ENCODE results near the gene NOP9.

NOP9 gene

GRCh38 chr14:24277606-24278321 is 21.9 kb upstream of the NOP9 start:
- no peak overlapping the region for H3K9ac ChIP-seq (ENCODE audit: low read length)
- no peaks in the 10 kb centered on the region for H3K4me1 ChIP-seq (ENCODE audit: control insufficient read depth, low read depth, low read length)

DNA sequence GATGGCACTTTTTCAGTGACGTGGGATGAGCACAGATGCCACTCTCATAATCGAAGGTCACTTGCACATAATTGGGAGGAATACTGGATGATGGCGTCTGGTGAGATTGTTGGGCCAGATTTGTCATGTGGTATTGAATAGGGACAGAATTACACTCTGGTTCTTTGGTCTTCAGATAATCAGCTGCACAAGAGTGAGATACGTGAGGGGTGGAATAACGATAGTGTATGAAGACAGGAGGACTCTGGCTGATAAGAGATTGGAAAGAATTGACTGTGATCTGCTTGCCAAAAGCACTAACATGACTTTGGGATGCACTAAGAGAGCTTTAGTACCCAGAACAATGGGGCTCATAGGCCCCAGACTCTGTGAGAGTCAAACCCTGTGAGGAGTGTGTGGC is 21.2 kb upstream of the NOP9 start:
- Histone ChIP-seq H3K4me3 (ENCODE audit: low read length) (no peak overlapping the region), H3K36me3 (ENCODE audit: control insufficient read depth, low read depth, low read length) (no peaks in the 10 kb centered on the region), H3K4me1 (ENCODE audit: control insufficient read depth, low read depth, low read length) (no peaks in the 10 kb centered on the region), H3K27ac (ENCODE audit: low read length) (no peak overlapping the region), H3K27me3 (ENCODE audit: control insufficient read depth, insufficient read depth, low read length) (no peaks in the 10 kb centered on the region), H3K9me3 (ENCODE audit: control insufficient read depth, low read depth, low read length) (no peaks in the 10 kb centered on the region), H3K9ac (ENCODE audit: low read length) (no peak overlapping the region)

More at GRCh38 chr14:24277606-24278321, 21.9 kb upstream of the NOP9 start:
- Histone ChIP-seq H3K27ac (ENCODE audit: low read length) (no peak overlapping the region), H3K9me3 (ENCODE audit: control insufficient read depth, low read depth, low read length) (no peaks in the 10 kb centered on the region), H3K4me3 (ENCODE audit: low read length) (no peak overlapping the region), H3K36me3 (ENCODE audit: control insufficient read depth, low read depth, low read length) (no peaks in the 10 kb centered on the region), H3K27me3 (ENCODE audit: control insufficient read depth, insufficient read depth, low read length) (no peaks in the 10 kb centered on the region)

- Histone ChIP-seq H3K9me3 (ENCODE audit: control insufficient read depth, low read depth, low read length) (no peaks in the 10 kb centered on the region), H3K27ac (ENCODE audit: low read length) (no peak overlapping the region), H3K9ac (ENCODE audit: low read length) (no peak overlapping the region), H3K4me3 (ENCODE audit: low read length) (no peak overlapping the region), H3K27me3 (ENCODE audit: control insufficient read depth, insufficient read depth, low read length) (no peaks in the 10 kb centered on the region), H3K36me3 (ENCODE audit: control insufficient read depth, low read depth, low read length) (no peaks in the 10 kb centered on the region), H3K4me1 (ENCODE audit: control insufficient read depth, low read depth, low read length) (no peaks in the 10 kb centered on the region)
These were observed 20.1 kb upstream of the NOP9 start for GRCh38 chr14:24279301-24280186.

- H3K9ac ChIP-seq (ENCODE audit: low read length), result no peak overlapping the region
These were observed 18.7 kb upstream of the NOP9 start for GRCh38 chr14:24280797-24281460.

DNA sequence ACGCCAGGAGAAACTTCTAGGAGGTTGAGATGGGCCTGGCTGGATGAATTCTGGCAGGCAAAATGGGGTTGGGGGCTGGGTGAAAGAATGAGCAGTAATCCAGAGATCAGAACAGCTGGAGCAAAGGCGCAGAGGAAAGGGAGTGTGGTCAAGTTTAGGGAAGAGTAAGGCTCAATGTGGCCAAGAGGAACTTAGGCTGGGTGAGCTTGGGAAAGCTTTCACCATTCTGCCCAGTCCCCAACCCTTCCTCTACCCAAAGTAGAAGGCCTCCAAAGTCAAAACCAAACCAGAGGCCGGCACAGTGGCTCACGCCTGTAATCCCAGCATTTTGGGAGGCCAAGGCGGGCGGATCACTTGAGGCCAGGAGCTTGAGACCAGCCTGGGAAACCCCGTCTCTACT is 18.0 kb upstream of the NOP9 start:
- no peaks in the 10 kb centered on the region for H3K9me3 ChIP-seq (ENCODE audit: control insufficient read depth, low read depth, low read length)
- no peak overlapping the region for H3K4me3 ChIP-seq (ENCODE audit: low read length)
- no peaks in the 10 kb centered on the region for H3K4me1 ChIP-seq (ENCODE audit: control insufficient read depth, low read depth, low read length)
- H3K27me3 ChIP-seq (ENCODE audit: control insufficient read depth, insufficient read depth, low read length), result no peaks in the 10 kb centered on the region
- no peak overlapping the region for H3K27ac ChIP-seq (ENCODE audit: low read length)
- H3K36me3 ChIP-seq (ENCODE audit: control insufficient read depth, low read depth, low read length), result no peaks in the 10 kb centered on the region
- H3K9ac ChIP-seq (ENCODE audit: low read length), result no peak overlapping the region

More at GRCh38 chr14:24280797-24281460, 18.7 kb upstream of the NOP9 start:
- H3K27ac ChIP-seq (ENCODE audit: low read length), result no peak overlapping the region
- H3K9me3 ChIP-seq (ENCODE audit: control insufficient read depth, low read depth, low read length), result no peaks in the 10 kb centered on the region
- H3K36me3 ChIP-seq (ENCODE audit: control insufficient read depth, low read depth, low read length), result no peaks in the 10 kb centered on the region
- no peak overlapping the region for H3K4me3 ChIP-seq (ENCODE audit: low read length)
- H3K4me1 ChIP-seq (ENCODE audit: control insufficient read depth, low read depth, low read length), result no peaks in the 10 kb centered on the region
- no peaks in the 10 kb centered on the region for H3K27me3 ChIP-seq (ENCODE audit: control insufficient read depth, insufficient read depth, low read length)

- Histone ChIP-seq H3K4me1 (ENCODE audit: control insufficient read depth, low read depth, low read length) (no peaks in the 10 kb centered on the region), H3K27ac (ENCODE audit: low read length) (no peak overlapping the region), H3K4me3 (ENCODE audit: low read length) (no peak overlapping the region), H3K27me3 (ENCODE audit: control insufficient read depth, insufficient read depth, low read length) (no peaks in the 10 kb centered on the region), H3K36me3 (ENCODE audit: control insufficient read depth, low read depth, low read length) (no peaks in the 10 kb centered on the region), H3K9me3 (ENCODE audit: control insufficient read depth, low read depth, low read length) (no peaks in the 10 kb centered on the region), H3K9ac (ENCODE audit: low read length) (no peak overlapping the region)
These were observed 16.9 kb upstream of the NOP9 start for GRCh38 chr14:24282736-24283135.

GRCh38 chr14:24283796-24284460 is 15.7 kb upstream of the NOP9 start:
- H3K36me3 ChIP-seq (ENCODE audit: control insufficient read depth, low read depth, low read length), result no peaks in the 10 kb centered on the region
- H3K9ac ChIP-seq (ENCODE audit: low read length), result no peak overlapping the region
- H3K9me3 ChIP-seq (ENCODE audit: control insufficient read depth, low read depth, low read length), result no peaks in the 10 kb centered on the region
- no peaks in the 10 kb centered on the region for H3K4me1 ChIP-seq (ENCODE audit: control insufficient read depth, low read depth, low read length)
- no peaks in the 10 kb centered on the region for H3K27me3 ChIP-seq (ENCODE audit: control insufficient read depth, insufficient read depth, low read length)
- H3K27ac ChIP-seq (ENCODE audit: low read length), result no peak overlapping the region
- no peak overlapping the region for H3K4me3 ChIP-seq (ENCODE audit: low read length)

DNA sequence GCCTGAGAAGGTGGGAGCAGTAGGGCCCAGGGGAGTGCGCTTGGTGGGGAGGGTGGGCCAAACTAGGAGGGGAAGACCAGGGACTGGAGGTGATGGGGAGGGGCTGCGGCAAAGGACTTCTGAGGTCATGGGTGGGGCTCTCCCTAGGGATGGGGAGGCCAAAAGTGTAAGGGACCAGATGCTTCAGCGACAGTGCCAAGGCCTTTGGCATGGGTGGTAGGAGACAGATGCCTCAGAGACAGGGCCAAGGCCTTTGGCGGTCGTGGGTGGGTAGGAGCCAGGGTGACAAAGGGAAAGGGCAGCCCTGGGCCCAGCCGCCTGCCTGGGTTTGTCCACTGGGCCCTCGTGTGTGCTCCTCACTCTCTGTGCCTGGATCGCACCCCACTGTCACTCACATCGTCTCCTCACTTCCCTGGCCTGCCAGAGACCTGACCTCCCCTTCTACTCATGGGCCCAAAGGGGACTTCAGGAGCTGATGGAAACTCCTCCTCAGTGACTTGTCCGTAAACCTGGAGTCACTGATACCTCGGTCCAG is 15.1 kb upstream of the NOP9 start:
- no peak overlapping the region for H3K27ac ChIP-seq (ENCODE audit: low read length)
- H3K9me3 ChIP-seq (ENCODE audit: control insufficient read depth, low read depth, low read length), result no peaks in the 10 kb centered on the region
- no peaks in the 10 kb centered on the region for H3K27me3 ChIP-seq (ENCODE audit: control insufficient read depth, insufficient read depth, low read length)
- peaks cover 2% of the 10 kb centered on the region for H3K36me3 ChIP-seq (ENCODE audit: control insufficient read depth, low read depth, low read length)
- H3K4me3 ChIP-seq (ENCODE audit: low read length), result no peak overlapping the region
- H3K4me1 ChIP-seq (ENCODE audit: control insufficient read depth, low read depth, low read length), result no peaks in the 10 kb centered on the region
- H3K9ac ChIP-seq (ENCODE audit: low read length), result no peak overlapping the region

GRCh38 chr14:24285351-24285750 is 14.3 kb upstream of the NOP9 start:
- Histone ChIP-seq H3K9ac (ENCODE audit: low read length) (no peak overlapping the region), H3K4me1 (ENCODE audit: control insufficient read depth, low read depth, low read length) (no peaks in the 10 kb centered on the region), H3K36me3 (ENCODE audit: control insufficient read depth, low read depth, low read length) (peaks cover 9% of the 10 kb centered on the region), H3K4me3 (ENCODE audit: low read length) (no peak overlapping the region), H3K27me3 (ENCODE audit: control insufficient read depth, insufficient read depth, low read length) (no peaks in the 10 kb centered on the region), H3K9me3 (ENCODE audit: control insufficient read depth, low read depth, low read length) (no peaks in the 10 kb centered on the region), H3K27ac (ENCODE audit: low read length) (no peak overlapping the region)

- H3K27me3 ChIP-seq (ENCODE audit: control insufficient read depth, insufficient read depth, low read length), result no peaks in the 10 kb centered on the region
- H3K27ac ChIP-seq (ENCODE audit: low read length), result no peak overlapping the region
- H3K9ac ChIP-seq (ENCODE audit: low read length), result no peak overlapping the region
- no peaks in the 10 kb centered on the region for H3K4me1 ChIP-seq (ENCODE audit: control insufficient read depth, low read depth, low read length)
- no peaks in the 10 kb centered on the region for H3K9me3 ChIP-seq (ENCODE audit: control insufficient read depth, low read depth, low read length)
- peaks cover 9% of the 10 kb centered on the region for H3K36me3 ChIP-seq (ENCODE audit: control insufficient read depth, low read depth, low read length)
- H3K4me3 ChIP-seq (ENCODE audit: low read length), result no peak overlapping the region
These were observed 12.7 kb upstream of the NOP9 start for GRCh38 chr14:24286996-24287395.
